Loucy (cell line): ENCODE results near the gene PRAC1.

Source experiments
- CTCF ChIP-seq: fragments of 200-600 bp; sonication (generic); conservative IDR thresholded peaks from 2 replicates; pipeline ENCODE4 v1.5.1; 2014; ENCODE audit warnings: mild to moderate bottlenecking, antibody characterized with exemption, low read length
- EZH2phosphoT487 ChIP-seq: fragments of 200-600 bp; IDR thresholded peaks from 2 replicates; pipeline ENCODE4 v1.6.1; 2018; ENCODE audit warnings: antibody characterized with exemption, mild to moderate bottlenecking, moderate library complexity, borderline replicate concordance

- TF ChIP-seq CTCF (no peak), EZH2phosphoT487 (no peak)
Measured at GRCh38 chr17:48760411-48760810, 38.1 kb upstream of the PRAC1 start.
